Measurements from ENCODE around the gene XXYLT1. TPM values are rescaled to one million over a fixed set of nuclear protein-coding genes. Genes with fewer than 3 reads are reported as not detected.

XXYLT1 gene
- total RNA-seq, 1 donor from 2014 or later = 7.6 TPM

DNA sequence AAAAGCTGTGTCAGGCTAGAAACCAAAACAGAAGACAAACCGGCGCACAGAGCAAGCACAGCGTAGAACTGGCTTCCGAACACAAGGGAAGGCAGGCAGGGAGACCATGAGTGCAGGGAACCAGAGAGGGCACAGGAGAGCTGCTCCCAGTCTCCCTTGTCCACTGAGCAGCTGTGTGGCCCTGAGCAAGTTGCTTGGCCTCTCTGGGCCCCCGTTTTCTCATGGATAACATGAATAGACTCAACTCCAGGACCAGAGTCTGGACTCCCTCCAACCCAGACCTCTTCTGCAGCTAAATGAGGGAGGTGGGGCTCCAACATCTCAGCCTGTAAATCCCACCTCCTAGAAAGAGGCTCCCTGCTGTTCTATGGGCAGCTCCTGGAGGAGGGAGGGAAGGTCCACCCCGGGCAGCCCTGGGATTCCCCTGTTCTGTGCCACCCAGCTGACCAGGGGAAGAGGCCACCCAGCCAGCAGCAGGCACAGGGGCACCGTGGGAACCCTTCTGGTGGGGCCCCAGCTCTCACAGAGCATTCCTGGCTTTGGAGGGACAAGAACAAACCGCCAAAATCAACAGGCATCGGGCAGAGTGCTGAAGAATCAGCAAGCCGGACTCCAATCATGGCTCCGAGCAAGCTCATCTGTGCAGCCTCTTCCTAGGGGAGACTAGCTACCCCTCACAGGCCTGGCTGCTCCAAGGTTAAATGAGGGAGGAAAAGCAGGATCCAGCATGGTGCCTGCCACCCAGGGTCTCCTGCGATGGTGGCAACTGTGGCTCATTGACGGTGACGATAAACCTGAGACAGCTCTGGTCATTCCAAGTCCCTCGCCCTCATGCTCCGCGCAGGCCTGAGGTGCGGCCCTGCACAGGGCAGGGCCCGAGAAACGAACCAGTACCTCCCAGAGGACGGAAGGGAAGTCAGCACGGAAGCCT is 15.1 kb downstream of the XXYLT1 start:
- H3K9me3 Mint-ChIP-seq = no peaks in the 10 kb centered on the region
- intact Hi-C loops (cut with micrococcal nuclease) = loop anchor here (5.0 kb wide), 1 partner anchor 49 kb away; no protein-coding TSS in a partner anchor
- ChIA-PET POLR2A (interaction anchor here (2.2 kb wide), 1 partner anchor 573 kb away, joined by 6 read pairs; no protein-coding TSS in a partner anchor), CTCF (interaction anchor here (0.8 to 1.9 kb wide), 3 partner anchors 149 to 584 kb away, joined by 3 to 5 read pairs (median 3); partner anchors contain the start of gene LSG1)
- no peak for ATAC-seq (ENCODE audit: low read depth)
- H3K36me3 Mint-ChIP-seq (ENCODE audit: low read depth) = no peaks in the 10 kb centered on the region
- H3K4me3 Mint-ChIP-seq = no peak overlapping the region
- no peak for DNase-seq
- H3K27me3 Mint-ChIP-seq = no peaks in the 10 kb centered on the region
- H3K4me1 Mint-ChIP-seq = peaks cover 28% of the 10 kb centered on the region
- TF ChIP-seq, protein P1, sequence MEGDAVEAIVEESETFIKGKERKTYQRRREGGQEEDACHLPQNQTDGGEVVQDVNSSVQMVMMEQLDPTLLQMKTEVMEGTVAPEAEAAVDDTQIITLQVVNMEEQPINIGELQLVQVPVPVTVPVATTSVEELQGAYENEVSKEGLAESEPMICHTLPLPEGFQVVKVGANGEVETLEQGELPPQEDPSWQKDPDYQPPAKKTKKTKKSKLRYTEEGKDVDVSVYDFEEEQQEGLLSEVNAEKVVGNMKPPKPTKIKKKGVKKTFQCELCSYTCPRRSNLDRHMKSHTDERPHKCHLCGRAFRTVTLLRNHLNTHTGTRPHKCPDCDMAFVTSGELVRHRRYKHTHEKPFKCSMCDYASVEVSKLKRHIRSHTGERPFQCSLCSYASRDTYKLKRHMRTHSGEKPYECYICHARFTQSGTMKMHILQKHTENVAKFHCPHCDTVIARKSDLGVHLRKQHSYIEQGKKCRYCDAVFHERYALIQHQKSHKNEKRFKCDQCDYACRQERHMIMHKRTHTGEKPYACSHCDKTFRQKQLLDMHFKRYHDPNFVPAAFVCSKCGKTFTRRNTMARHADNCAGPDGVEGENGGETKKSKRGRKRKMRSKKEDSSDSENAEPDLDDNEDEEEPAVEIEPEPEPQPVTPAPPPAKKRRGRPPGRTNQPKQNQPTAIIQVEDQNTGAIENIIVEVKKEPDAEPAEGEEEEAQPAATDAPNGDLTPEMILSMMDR (IDR thresholded peaks at IDR 0.05) = no peak
- H3K27ac Mint-ChIP-seq = peak overlapping the region; percentile 9

DNA sequence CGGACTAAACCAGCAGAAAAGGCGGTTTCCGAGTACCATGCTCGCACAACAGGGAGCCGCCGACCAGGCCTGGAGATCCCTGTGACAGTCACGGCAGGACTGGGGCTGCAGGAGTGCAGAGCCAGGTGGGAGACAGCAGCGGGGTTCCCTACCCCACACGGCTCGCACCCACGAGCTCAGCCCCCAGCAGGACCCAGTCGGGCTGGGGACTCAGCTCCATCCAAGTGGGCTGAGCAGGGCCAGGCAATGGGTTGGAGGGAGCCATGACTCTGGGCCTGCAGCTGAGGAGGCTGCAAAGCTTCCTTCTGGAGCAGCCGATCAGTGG is 15.8 kb downstream of the XXYLT1 start:
- CTCF ChIA-PET = interaction anchor here (0.8 to 1.9 kb wide), 2 partner anchors 148 to 573 kb away, joined by 3 to 5 read pairs; no protein-coding TSS in a partner anchor
- no peak overlapping the region for H3K27ac Mint-ChIP-seq
- TF ChIP-seq, protein P1 (IDR thresholded peaks at IDR 0.05) = no peak
- no peaks in the 10 kb centered on the region for H3K9me3 Mint-ChIP-seq
- POLR2A ChIA-PET = interaction anchor here (2.2 kb wide), 1 partner anchor 572 kb away, joined by 6 read pairs; no protein-coding TSS in a partner anchor
- intact Hi-C loops (cut with micrococcal nuclease) = loop anchor here (5.0 kb wide), 1 partner anchor 48 kb away; no protein-coding TSS in a partner anchor
- DNase-seq (no peak), ATAC-seq (ENCODE audit: low read depth) (no peak)
- peaks cover 30% of the 10 kb centered on the region for H3K4me1 Mint-ChIP-seq
- no peaks in the 10 kb centered on the region for H3K27me3 Mint-ChIP-seq
- no peak overlapping the region for H3K4me3 Mint-ChIP-seq
- H3K36me3 Mint-ChIP-seq (ENCODE audit: low read depth) = no peaks in the 10 kb centered on the region

DNA sequence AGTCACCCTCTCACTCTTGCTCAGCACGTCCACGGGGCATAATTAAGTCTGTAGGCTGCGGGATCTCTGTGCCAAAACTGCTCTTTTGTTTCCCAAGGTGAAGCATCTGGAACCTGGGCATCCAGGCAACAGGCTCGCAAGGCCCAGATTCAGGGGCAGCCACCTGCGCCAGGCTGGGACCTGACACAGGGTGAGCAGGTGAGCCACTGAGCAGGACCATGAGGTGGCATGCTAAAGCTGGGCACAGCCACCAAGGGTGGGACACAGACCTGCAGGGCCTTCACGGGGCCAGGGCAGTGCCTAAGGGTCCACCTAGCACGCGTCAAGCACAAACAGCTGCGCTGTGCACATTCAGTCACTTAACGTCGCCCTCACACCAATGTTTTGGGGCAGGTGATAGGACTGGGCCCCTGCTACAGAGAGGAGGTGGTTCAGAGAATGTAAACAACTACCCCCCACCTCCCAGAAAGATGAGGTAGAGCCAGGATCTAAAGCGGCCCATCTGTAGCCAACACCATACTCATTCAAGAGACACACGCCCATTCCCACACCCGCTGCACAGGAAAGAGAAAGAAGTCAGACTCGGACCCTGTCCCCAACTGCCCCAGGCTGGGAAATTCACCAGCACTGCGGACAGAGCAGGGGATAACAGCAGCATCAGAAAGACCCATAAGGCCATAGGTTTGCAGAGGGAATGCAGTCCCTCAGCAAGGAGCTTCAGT is 16.3 kb downstream of the XXYLT1 start:
- no peaks in the 10 kb centered on the region for H3K36me3 Mint-ChIP-seq (ENCODE audit: low read depth)
- ChIA-PET POLR2A (interaction anchor here (2.2 kb wide), 1 partner anchor 572 kb away, joined by 6 read pairs; no protein-coding TSS in a partner anchor), CTCF (interaction anchor here (0.8 to 1.9 kb wide), 2 partner anchors 148 to 572 kb away, joined by 3 to 5 read pairs; no protein-coding TSS in a partner anchor)
- ATAC-seq (ENCODE audit: low read depth) (no peak), DNase-seq (no peak)
- H3K9me3 Mint-ChIP-seq = no peaks in the 10 kb centered on the region
- no peaks in the 10 kb centered on the region for H3K27me3 Mint-ChIP-seq
- H3K4me1 Mint-ChIP-seq = peaks cover 30% of the 10 kb centered on the region
- H3K4me3 Mint-ChIP-seq = no peak overlapping the region
- TF ChIP-seq, protein P1 (IDR thresholded peaks at IDR 0.05) = no peak
- no peak overlapping the region for H3K27ac Mint-ChIP-seq
- intact Hi-C loops (cut with micrococcal nuclease) = loop anchor here (5.0 kb wide), 1 partner anchor 47 kb away; no protein-coding TSS in a partner anchor

DNA sequence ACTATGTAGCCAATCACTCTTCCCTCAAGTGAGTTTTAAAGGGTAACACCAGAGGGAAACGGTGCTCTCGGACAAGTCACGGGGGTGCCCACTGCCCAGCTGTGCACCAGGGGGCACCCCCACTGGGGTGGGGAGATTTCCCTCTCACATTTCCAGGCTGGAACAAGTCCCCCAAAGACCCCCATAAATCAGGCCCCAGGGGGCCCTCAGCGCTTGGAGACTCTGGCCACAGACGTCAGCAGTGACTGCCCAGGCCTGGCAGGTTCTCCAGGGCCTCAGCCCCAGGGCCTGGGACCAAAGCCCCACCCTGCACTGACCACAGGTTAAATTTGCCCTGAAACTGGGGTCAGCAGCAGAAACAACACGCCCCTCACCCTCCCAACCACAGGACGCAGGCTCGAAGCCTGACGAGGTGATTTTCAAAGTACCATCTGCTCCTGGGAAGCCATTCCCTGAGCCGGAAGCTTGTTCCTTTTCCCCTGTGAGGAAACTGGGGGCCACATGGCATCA is 17.0 kb downstream of the XXYLT1 start:
- Mint-ChIP-seq H3K9me3 (no peaks in the 10 kb centered on the region), H3K36me3 (ENCODE audit: low read depth) (no peaks in the 10 kb centered on the region), H3K4me1 (peaks cover 27% of the 10 kb centered on the region), H3K27ac (no peak overlapping the region), H3K4me3 (no peak overlapping the region), H3K27me3 (no peaks in the 10 kb centered on the region)
- TF ChIP-seq, protein P1 (IDR thresholded peaks at IDR 0.05) = no peak
- no peak for DNase-seq
- ChIA-PET CTCF (no interaction called here), POLR2A (interaction anchor here (0.7 to 2.2 kb wide), 3 partner anchors 235 to 848 kb away, joined by 6 to 7 read pairs (median 6); no protein-coding TSS in a partner anchor)
- ATAC-seq (ENCODE audit: low read depth) = no peak
- intact Hi-C loops (cut with micrococcal nuclease) = no loop called here

Data from activated B cell treated with CpG ODN at 0.5 μM for 24 hours (primary cell).